ENCODE results near the gene SKAP2.

DNA sequence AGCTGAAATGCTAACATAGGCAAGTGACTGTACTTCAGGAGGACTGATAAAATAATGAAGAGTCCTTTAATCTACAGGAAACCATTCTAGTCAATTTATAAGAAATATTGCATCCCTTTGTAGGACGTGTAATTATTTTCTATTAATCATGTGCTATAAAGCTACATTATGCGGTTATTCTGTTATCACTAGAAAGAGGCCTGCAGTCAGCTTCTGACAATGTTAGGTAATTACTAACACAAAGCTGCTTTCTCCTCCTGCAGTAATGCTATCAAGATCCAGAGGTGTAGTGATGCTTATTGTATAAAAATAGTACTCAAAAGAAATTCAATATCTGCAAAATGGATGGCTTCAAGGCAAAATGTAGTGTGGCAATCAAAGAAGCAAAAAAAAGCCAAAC, 191.1 kb downstream of the SKAP2 start:
- no peak for TF ChIP-seq POLR2AphosphoS5 (IDR thresholded peaks at IDR 0.05)
- no peak for TF ChIP-seq EP300 (IDR thresholded peaks at IDR 0.05)
